PC-9 (cell line): ENCODE results near the gene ANKUB1. TPM values are rescaled to one million over a fixed set of nuclear protein-coding genes. Genes with fewer than 3 reads are reported as not detected.

Experiments
- BruUV-seq: library from RNA; stranded (reverse); fragments of 400-500 nt; replicated peaks from 2 replicates; lab custom pipeline; 2021; lab: Mats Ljungman, UMichigan
- CTCF ChIA-PET: fragments of 300-600 bp; sonication (Branson Sonifier 250); formaldehyde crosslinking; loops from one replicate; lab custom pipeline; 2022; ENCODE audit warnings: antibody characterized with exemption; lab: Charles Lee
- POLR2A ChIA-PET: fragments of 300-600 bp; sonication (Branson Sonifier 250); formaldehyde crosslinking; loops from one replicate; lab custom pipeline; 2022; ENCODE audit warnings: antibody characterized with exemption; ENCODE audit not compliant: unreplicated experiment; lab: Charles Lee
- DNase-seq, 2 experiments: peaks; one replicate each; pipeline versions ENCODE4 v3.0.0 to v3.0.0-alpha.2; 2015 to 2022; ENCODE audit warnings: mixed read lengths in 1 of 2
- H2AFZ ChIP-seq: fragments of 200-600 bp; sonication (generic); 2 replicates; pipeline ENCODE4 v1.8.1; 2017; ENCODE audit warnings: antibody characterized with exemption
- H3F3A ChIP-seq: fragments of 200-600 bp; sonication (generic); 2 replicates; pipeline ENCODE4 v1.8.1; 2017; ENCODE audit warnings: antibody characterized with exemption, mild to moderate bottlenecking, low read depth; ENCODE audit not compliant: insufficient read depth
- H3K27ac ChIP-seq: fragments of 200-600 bp; sonication (generic); 2 replicates; pipeline ENCODE4 v1.6.1; 2016; ENCODE audit warnings: mixed run types
- H3K27me3 ChIP-seq: fragments of 200-600 bp; sonication (generic); 2 replicates; pipeline ENCODE4 v1.6.1; 2016; ENCODE audit warnings: low read depth, mixed run types; ENCODE audit not compliant: insufficient read depth
- H3K36me3 ChIP-seq: fragments of 200-600 bp; sonication (generic); 2 replicates; pipeline ENCODE4 v1.6.1; 2016; ENCODE audit warnings: low read depth, mixed run types
- H3K4me1 ChIP-seq: fragments of 200-600 bp; sonication (generic); replicated peaks from 2 replicates; pipeline ENCODE4 v1.6.1; 2016; ENCODE audit warnings: mixed run types; ENCODE audit not compliant: insufficient read depth
- H3K4me2 ChIP-seq: fragments of 200-600 bp; sonication (generic); 2 replicates; pipeline ENCODE4 v1.6.1; 2017; ENCODE audit warnings: mixed run types
- H3K4me3 ChIP-seq: fragments of 200-600 bp; sonication (generic); 2 replicates; pipeline ENCODE4 v1.6.1; 2016; ENCODE audit warnings: mixed run types
- H3K79me2 ChIP-seq: fragments of 200-600 bp; sonication (generic); 2 replicates; pipeline ENCODE4 v1.6.1; 2017; ENCODE audit warnings: low read depth, mixed run types
- H3K9me2 ChIP-seq: fragments of 200-600 bp; sonication (generic); 2 replicates; pipeline ENCODE4 v1.8.1; 2017; ENCODE audit warnings: mild to moderate bottlenecking; ENCODE audit not compliant: insufficient read depth
- H3K9me3 ChIP-seq: fragments of 200-600 bp; sonication (generic); 2 replicates; pipeline ENCODE4 v1.8.1; 2016; ENCODE audit warnings: low read depth; ENCODE audit not compliant: insufficient read depth
- H4K20me1 ChIP-seq: fragments of 200-600 bp; sonication (generic); 2 replicates; pipeline ENCODE4 v1.8.1; 2017; ENCODE audit not compliant: insufficient read depth
- CTCF ChIP-seq: fragments of 200-600 bp; sonication (generic); conservative IDR thresholded peaks from 2 replicates; pipeline ENCODE4 v1.6.1; 2017; ENCODE audit warnings: mixed run types, antibody characterized with exemption, mild to moderate bottlenecking, moderate library complexity
- EZH2 ChIP-seq: fragments of 200-600 bp; sonication (generic); IDR thresholded peaks from 2 replicates; pipeline ENCODE4 v1.8.0; 2017; ENCODE audit warnings: antibody characterized with exemption, low read depth
- intact Hi-C: fragments of 100-400 bp; cut with micrococcal nuclease; formaldehyde crosslinking; loops from one replicate; pipeline ENCODE4 v1.10.0; 2022; ENCODE audit not compliant: unreplicated experiment
- total RNA-seq: library from RNA; stranded (reverse); gene quantifications from 2 replicates; pipeline ENCODE4 v1.2.3, GENCODE V29; 2021

ANKUB1 gene
- total RNA-seq, 1 experiment from 2014 or later: not detected

- CTCF ChIA-PET: interaction anchor here (0.9 kb wide), 1 partner anchor 24 kb away, joined by 7 read pairs; no protein-coding TSS in a partner anchor
- Histone ChIP-seq H3K79me2 (no peaks in the 10 kb centered on the region), H3F3A (peaks cover 15% of the 10 kb centered on the region), H2AFZ (peak overlapping the region; percentile 15; the same call in 1 of the 2 replicates), H3K4me3 (no peak overlapping the region), H3K4me1 (peaks cover 16% of the 10 kb centered on the region), H3K27me3 (no peaks in the 10 kb centered on the region), H3K27ac (peak overlapping the region; percentile 30; the same call in 1 of the 2 replicates), H4K20me1 (no peaks in the 10 kb centered on the region), H3K9me2 (no peaks in the 10 kb centered on the region), H3K4me2 (0 out of 2 replicates have a peak overlapping the region, but pooled peaks have one; percentile 40), H3K36me3 (no peaks in the 10 kb centered on the region), H3K9me3 (no peaks in the 10 kb centered on the region)
- intact Hi-C loops: no loop called here
- POLR2A ChIA-PET: no interaction called here
- peak; percentile 25 to 34 for DNase-seq
- TF ChIP-seq CTCF (no peak), EZH2 (no peak)
- BruUV-seq: no TSS peak
These were observed 8.2 kb downstream of the ANKUB1 start for GRCh38 chr3:149784064-149784704.

GRCh38 chr3:149783576-149783975 is 8.8 kb downstream of the ANKUB1 start:
- Histone ChIP-seq H3K4me2 (peak overlapping the region; percentile 40), H3K79me2 (no peaks in the 10 kb centered on the region), H3K27ac (peak overlapping the region; percentile 30; the same call in 1 of the 2 replicates), H3F3A (peaks cover 15% of the 10 kb centered on the region), H3K36me3 (no peaks in the 10 kb centered on the region), H3K4me3 (no peak overlapping the region), H3K9me2 (no peaks in the 10 kb centered on the region), H3K9me3 (no peaks in the 10 kb centered on the region), H3K4me1 (peaks cover 16% of the 10 kb centered on the region), H4K20me1 (no peaks in the 10 kb centered on the region), H2AFZ (no peak overlapping the region), H3K27me3 (no peaks in the 10 kb centered on the region)
- CTCF ChIA-PET: interaction anchor here (0.9 kb wide), 1 partner anchor 24 kb away, joined by 7 read pairs; no protein-coding TSS in a partner anchor
- DNase-seq: peak in 1 of 2 experiments; percentile 79
- POLR2A ChIA-PET: no interaction called here
- no TSS peak for BruUV-seq
- TF ChIP-seq CTCF: no peak
- no peak for TF ChIP-seq EZH2
- intact Hi-C loops: no loop called here

GRCh38 chr3:149781741-149782140 is 10.6 kb downstream of the ANKUB1 start:
- no peak for TF ChIP-seq CTCF
- TF ChIP-seq EZH2: no peak
- H3F3A ChIP-seq: peaks cover 15% of the 10 kb centered on the region
- H3K36me3 ChIP-seq: no peaks in the 10 kb centered on the region
- no TSS peak for BruUV-seq
- H3K9me3 ChIP-seq: no peaks in the 10 kb centered on the region
- no peaks in the 10 kb centered on the region for H4K20me1 ChIP-seq
- H3K4me1 ChIP-seq: peaks cover 23% of the 10 kb centered on the region
- no peak overlapping the region for H3K27ac ChIP-seq
- DNase-seq: no peak
- CTCF ChIA-PET: interaction anchor here (1.1 kb wide), 1 partner anchor 10 kb away, joined by 6 read pairs; no protein-coding TSS in a partner anchor
- H3K27me3 ChIP-seq: no peaks in the 10 kb centered on the region
- no peaks in the 10 kb centered on the region for H3K79me2 ChIP-seq
- no peak overlapping the region for H3K4me3 ChIP-seq
- no peak overlapping the region for H3K4me2 ChIP-seq
- intact Hi-C loops: no loop called here
- no peak overlapping the region for H2AFZ ChIP-seq
- POLR2A ChIA-PET: interaction anchor here (0.6 to 0.9 kb wide), 3 partner anchors 16 to 537 kb away, joined by 3 to 5 read pairs (median 3); no protein-coding TSS in a partner anchor
- no peaks in the 10 kb centered on the region for H3K9me2 ChIP-seq
